ENCODE results near the gene FOXB2. TPM values are rescaled to one million over a fixed set of nuclear protein-coding genes. Genes with fewer than 3 reads are reported as not detected.

The FOXB2 gene
- total RNA-seq, 2 donors from 2014 or later, result not detected

GRCh38 chr9:77014597-77015263, 4.7 kb upstream of the FOXB2 start:
- intact Hi-C loops (cut with DNase I), result no loop called here
- DNase-seq (ENCODE audit: low spot score), result no peak

DNA sequence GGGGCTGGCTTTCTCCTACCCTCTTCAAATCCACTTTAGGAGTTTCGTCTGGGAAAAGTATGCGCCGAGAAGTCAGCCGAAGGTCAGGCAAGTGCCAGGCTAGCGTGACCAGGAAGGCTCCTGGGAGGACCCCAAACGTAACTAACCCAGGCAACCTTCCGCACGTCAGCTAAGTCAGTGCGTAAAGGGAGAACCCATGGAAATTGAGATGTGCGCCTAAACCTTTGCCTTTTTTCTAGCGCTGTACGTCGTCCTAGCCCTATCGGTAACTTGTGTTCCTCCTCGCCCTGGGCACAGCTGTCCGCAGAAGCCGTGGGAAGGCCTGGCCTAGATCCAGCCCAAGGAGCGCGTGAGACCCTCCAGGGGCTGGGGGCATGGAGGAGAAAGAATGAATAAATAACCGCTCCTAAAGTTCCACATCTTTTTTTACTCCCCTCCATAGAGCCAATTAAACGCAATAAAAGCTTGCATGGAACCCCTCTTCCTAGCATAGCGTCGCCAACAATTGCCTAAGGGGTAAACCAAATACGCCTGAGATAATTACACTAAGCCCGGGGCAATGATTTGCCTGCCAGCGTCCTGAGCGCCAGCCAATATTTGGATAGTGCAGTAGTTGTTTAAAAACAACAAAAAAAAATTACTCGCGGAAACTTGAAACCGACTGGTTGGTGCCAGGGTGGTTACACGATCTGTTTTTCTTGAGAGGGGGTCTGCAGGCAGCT, 4.0 kb upstream of the FOXB2 start:
- DNase-seq (ENCODE audit: low spot score), result no peak
- intact Hi-C loops (cut with DNase I), result no loop called here

- DNase-seq (ENCODE audit: low spot score), result no peak
- intact Hi-C loops (cut with DNase I), result no loop called here
Observed at GRCh38 chr9:77016121-77016525, 3.3 kb upstream of the FOXB2 start.

- no peak for DNase-seq (ENCODE audit: low spot score)
- intact Hi-C loops (cut with DNase I), result no loop called here
Observed at GRCh38 chr9:77016526-77017504, 2.6 kb upstream of the FOXB2 start.

DNA sequence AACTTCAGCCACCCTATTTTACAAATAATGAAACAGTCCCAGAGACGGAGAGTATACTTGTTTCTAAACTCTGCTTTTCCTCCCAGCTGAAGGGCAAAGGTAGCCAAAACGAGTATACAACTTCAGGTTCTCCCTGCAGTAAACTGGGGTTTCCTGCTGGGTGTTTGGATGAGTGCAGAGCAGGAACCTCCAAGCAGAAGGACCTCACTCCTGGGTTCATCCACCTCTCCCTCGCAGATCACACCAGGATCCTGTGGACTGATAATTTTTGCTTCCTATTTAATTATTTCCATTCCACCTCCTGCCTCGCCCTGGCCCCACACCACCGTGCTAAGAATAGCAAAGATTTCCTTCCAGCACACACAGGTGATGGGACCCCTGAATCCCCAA, 2.0 kb upstream of the FOXB2 start:
- no peak for DNase-seq (ENCODE audit: low spot score)
- intact Hi-C loops (cut with DNase I), result no loop called here

GRCh38 chr9:77018058-77018968, 1.1 kb upstream of the FOXB2 start:
- intact Hi-C loops (cut with DNase I), result no loop called here
- no peak for DNase-seq (ENCODE audit: low spot score)

DNA sequence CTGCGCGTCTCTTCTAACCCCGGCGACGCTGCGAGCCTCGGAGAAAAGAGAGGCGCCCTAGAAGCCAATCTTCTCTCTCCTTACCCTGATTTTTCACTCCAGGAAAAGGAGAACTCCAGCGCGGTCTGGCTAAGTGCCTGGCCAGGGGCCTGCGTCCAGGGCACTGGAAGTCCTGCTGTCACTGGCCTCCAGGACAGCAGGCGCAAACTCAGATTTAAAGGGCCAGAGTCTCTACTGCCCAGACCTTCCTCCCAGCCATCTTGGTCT, 553 bp upstream of the FOXB2 start:
- intact Hi-C loops (cut with DNase I), result no loop called here
- DNase-seq (ENCODE audit: low spot score), result no peak

- no peak for DNase-seq (ENCODE audit: low spot score)
- intact Hi-C loops (cut with DNase I), result no loop called here
Observed at GRCh38 chr9:77019926-77020412, 514 bp downstream of the FOXB2 start.

GRCh38 chr9:77020413-77021290, 1.2 kb downstream of the FOXB2 start:
- intact Hi-C loops (cut with DNase I), result no loop called here
- DNase-seq (ENCODE audit: low spot score), result no peak

DNA sequence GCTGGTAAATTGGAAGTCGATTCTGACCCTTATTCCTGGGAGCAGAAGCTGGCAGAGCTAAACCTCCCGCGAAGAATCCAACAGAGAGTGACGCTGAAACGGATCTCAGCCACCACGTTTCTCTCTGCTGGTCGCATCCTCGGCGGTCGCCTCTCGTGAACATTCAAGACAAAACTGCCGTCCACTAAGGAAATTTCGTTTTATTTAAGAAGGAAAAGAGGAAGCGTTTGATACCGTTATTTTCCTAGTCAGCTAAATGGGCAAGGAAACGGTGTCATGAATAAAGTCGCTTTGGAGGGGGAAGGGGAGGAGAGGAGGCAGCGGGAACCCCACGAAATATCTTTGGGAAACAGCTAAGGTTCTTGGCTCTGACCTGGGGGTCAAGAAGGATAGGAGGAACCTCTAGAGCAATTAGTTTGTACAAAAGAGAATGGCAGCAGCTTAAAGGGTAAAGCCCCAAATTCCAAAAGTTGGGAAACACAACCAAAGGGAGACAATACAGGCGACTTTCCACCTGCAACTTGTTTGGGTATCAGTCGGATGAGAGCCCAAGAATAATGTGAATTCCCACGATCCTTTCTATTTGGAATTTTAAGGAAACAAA, 1.9 kb downstream of the FOXB2 start:
- intact Hi-C loops (cut with DNase I), result no loop called here
- no peak for DNase-seq (ENCODE audit: low spot score)

DNA sequence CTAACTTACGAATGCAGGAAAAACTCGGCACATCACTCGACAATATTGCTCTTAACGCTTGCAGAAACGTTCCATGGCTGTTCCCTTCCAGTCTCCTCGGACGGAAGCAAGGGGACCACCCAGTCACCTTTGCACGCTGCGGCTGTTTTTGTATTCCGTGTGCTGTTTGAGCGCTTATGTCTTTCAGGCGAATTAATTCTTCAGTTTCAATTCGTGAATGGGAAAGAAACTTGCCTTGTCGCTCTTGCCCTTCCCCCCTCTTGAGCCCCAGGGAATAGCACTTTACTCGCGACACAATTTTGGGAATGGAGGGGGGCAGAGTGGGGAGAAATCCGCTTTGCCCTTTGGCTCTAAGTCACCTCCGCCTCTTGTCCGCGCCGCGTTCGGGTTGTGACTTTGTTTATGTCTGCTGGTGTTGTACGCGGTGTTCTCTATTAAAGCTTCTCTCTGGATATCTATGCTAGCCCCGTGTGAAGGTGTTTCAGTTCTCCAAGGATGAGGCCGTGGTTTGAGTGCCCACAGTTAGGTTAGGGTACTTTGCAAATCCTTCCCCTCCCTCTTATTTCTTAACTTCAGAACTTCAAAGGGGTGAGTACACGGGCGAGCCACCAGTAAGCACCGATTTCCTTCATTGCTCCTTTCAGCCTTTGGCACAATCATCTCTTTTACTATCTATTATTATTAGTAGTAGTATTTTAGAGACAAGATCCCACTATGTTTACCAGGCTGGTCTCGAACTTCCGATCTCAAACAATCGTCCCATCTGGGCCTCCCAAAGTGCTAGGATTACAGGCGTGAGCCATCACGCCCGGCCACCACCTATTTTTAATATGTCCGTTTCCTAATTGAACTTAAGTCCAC, 2.7 kb downstream of the FOXB2 start:
- no peak for DNase-seq (ENCODE audit: low spot score)
- intact Hi-C loops (cut with DNase I), result no loop called here

- intact Hi-C loops (cut with DNase I), result no loop called here
- no peak for DNase-seq (ENCODE audit: low spot score)
Observed at GRCh38 chr9:77022783-77023440, 3.5 kb downstream of the FOXB2 start.

DNA sequence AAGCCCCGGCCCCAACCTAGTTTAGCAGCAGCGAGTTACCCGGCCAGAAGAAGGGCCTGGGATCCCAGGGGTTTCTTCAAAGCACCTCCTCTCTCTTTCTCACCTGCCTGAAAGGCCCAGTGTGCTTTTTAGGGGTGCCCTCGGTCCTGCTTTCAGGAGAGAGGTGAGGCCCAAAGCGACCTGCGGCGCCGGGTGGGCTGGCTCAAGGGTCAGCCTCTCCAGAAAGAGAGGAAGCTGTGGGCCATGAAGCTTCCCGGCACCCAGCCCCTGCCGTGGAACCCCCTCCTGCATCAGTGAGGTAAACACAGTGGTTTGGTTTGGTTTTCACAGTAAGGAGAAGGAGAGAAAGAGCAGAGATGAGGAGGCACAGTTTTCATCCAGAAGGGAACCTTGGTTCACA, 4.3 kb downstream of the FOXB2 start:
- intact Hi-C loops (cut with DNase I), result no loop called here
- DNase-seq (ENCODE audit: low spot score), result no peak

GRCh38 chr9:77024776-77025545, 5.5 kb downstream of the FOXB2 start:
- intact Hi-C loops (cut with DNase I), result no loop called here
- DNase-seq (ENCODE audit: low spot score), result no peak

DNA sequence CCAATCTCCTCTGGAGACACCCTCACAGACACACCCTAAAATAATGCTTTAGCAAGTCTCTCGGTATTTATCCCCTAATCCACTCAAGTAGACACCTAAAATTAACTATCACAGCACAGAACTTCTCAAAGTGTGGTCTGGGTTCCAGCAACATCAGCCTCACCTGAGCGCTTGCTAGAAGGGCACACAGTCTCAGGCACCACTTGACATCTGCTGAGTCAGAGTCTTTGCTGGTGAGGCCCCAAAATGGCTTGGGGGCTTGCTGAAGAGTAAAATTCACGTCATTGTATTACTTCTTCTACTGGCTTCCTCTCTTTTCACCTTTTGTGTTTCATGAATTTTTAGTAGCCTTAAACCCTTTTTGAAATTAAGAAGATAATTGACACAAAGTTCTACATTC, 9.0 kb downstream of the FOXB2 start:
- intact Hi-C loops (cut with DNase I), result no loop called here
- no peak for DNase-seq (ENCODE audit: low spot score)

- intact Hi-C loops (cut with DNase I), result no loop called here
Observed at GRCh38 chr9:77030045-77030444, 10.6 kb downstream of the FOXB2 start.

More at GRCh38 chr9:77030045-77030444, 10.6 kb downstream of the FOXB2 start:
- DNase-seq (ENCODE audit: low spot score), result no peak

Data from posterior vena cava (tissue), 2 donors.